ENCODE results near the gene FAM78A.

DNA sequence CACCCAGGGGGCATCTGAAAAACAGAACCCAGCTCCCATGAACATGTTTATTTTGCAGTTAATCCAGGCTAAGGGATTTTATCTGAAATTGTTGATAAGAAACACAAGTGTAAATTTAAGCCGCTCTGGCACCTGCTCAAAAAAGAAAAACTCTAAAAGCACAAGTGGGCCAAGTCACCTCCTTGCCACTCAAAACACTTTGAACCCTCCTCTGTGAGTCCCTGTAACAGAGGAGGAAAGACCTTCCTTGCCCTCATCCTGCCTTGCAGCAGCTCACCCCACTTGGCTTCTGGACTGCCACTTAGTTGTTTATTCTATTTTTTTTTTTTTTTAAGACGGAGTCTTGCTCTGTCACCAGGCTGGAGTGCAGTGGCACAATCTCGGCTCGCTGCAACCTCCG, 39.5 kb downstream of the FAM78A start:
- TF ChIP-seq POLR2A (IDR thresholded peaks at IDR 0.05; ENCODE audit: low read length) (no peak), GATA1 (IDR thresholded peaks at IDR 0.05; ENCODE audit: low read depth, low read length) (no peak)

All from erythroblast (primary cell).